Measurements from ENCODE around the gene MAP3K6.

GRCh38 chr1:27381969-27382762, 15.4 kb upstream of the MAP3K6 start:
- no peak for TF ChIP-seq CTCF (IDR thresholded peaks at IDR 0.05; ENCODE audit: low read depth, low read length)
- no peak for TF ChIP-seq POLR2A (IDR thresholded peaks at IDR 0.05; ENCODE audit: extremely low read depth, insufficient read length)
- no peak for TF ChIP-seq MAX (IDR thresholded peaks at IDR 0.05; ENCODE audit: low read depth, low read length)
- no peak for TF ChIP-seq MYC (IDR thresholded peaks at IDR 0.05; ENCODE audit: low read depth, low read length)
